ENCODE measurements around the gene POLN.
A peak's percentile ranks its signal among the peaks of the same experiment; 100 is the strongest.
"Not testable (repeated sequence)": the region's sequence is repeated elsewhere in the genome, so short reads cannot be mapped to it uniquely, and the experiment has no call there.

POLN gene

GRCh38 chr4:2212831-2213230 lies 29.1 kb downstream of the POLN start:
- no peak for DNase-seq

- DNase-seq, result not testable (repeated sequence)
Observed at GRCh38 chr4:2202789-2203188, 39.1 kb downstream of the POLN start.

- no peak for DNase-seq
Observed at GRCh38 chr4:2194496-2194895, 47.4 kb downstream of the POLN start.

- no peak for DNase-seq
Observed at GRCh38 chr4:2193326-2193725, 48.6 kb downstream of the POLN start.

GRCh38 chr4:2186865-2187172 lies 55.1 kb downstream of the POLN start:
- DNase-seq, result no peak

GRCh38 chr4:2186133-2186864 lies 55.6 kb downstream of the POLN start:
- no peak for DNase-seq

GRCh38 chr4:2183394-2183793 lies 58.5 kb downstream of the POLN start:
- DNase-seq, result no peak

- DNase-seq, result peak; percentile 14
Observed at GRCh38 chr4:2182994-2183393, 58.9 kb downstream of the POLN start.

GRCh38 chr4:2180410-2180809 lies 61.5 kb downstream of the POLN start:
- no peak for DNase-seq

GRCh38 chr4:2179717-2180116 lies 62.2 kb downstream of the POLN start:
- no peak for DNase-seq

- DNase-seq, result no peak
Observed at GRCh38 chr4:2178986-2179385, 62.9 kb downstream of the POLN start.

- DNase-seq, result no peak
Observed at GRCh38 chr4:2177443-2178093, 64.4 kb downstream of the POLN start.

- DNase-seq, result no peak
Observed at GRCh38 chr4:2175990-2176698, 65.8 kb downstream of the POLN start.

- no peak for DNase-seq
Observed at GRCh38 chr4:2174061-2174460, 67.9 kb downstream of the POLN start.

GRCh38 chr4:2172627-2173231 lies 69.2 kb downstream of the POLN start:
- no peak for DNase-seq

- DNase-seq, result no peak
Observed at GRCh38 chr4:2172161-2172560, 69.8 kb downstream of the POLN start.

GRCh38 chr4:2168469-2169319 lies 73.2 kb downstream of the POLN start:
- DNase-seq, result no peak

- no peak for DNase-seq
Observed at GRCh38 chr4:2166253-2166652, 75.7 kb downstream of the POLN start.

- no peak for DNase-seq
Observed at GRCh38 chr4:2165391-2165790, 76.5 kb downstream of the POLN start.

GRCh38 chr4:2163311-2163821 lies 78.6 kb downstream of the POLN start:
- no peak for DNase-seq

GRCh38 chr4:2161092-2161703 lies 80.7 kb downstream of the POLN start:
- not testable (repeated sequence) for DNase-seq

- no peak for DNase-seq
Observed at GRCh38 chr4:2159931-2160330, 82.0 kb downstream of the POLN start.
